GM13977 (cell line): Measurements from ENCODE around the gene ENTPD2.
"Not testable (repeated sequence)": the region's sequence is repeated elsewhere in the genome, so short reads cannot be mapped to it uniquely, and the experiment has no call there.

Experiments used
- DNase-seq: peaks from one replicate; pipeline ENCODE4 v3.0.0; 2012; ENCODE audit warnings: low spot score
- in situ Hi-C: fragments of 300-500 bp; cut with MboI; formaldehyde crosslinking; loops from one replicate; pipeline ENCODE4 v1.12.0; 2022; ENCODE audit warnings: low sequenced_read_pairs, low pct_unique_long_range_greater_than_20kb, mixed read lengths, inconsistent platforms; ENCODE audit not compliant: unreplicated experiment
- TF ChIP-seq, protein P1 (sequence below): IDR thresholded peaks from 2 replicates; pipeline ENCODE4 v1.5.1; 2012; ENCODE audit warnings: mild to moderate bottlenecking, control low read depth; ENCODE audit not compliant: insufficient read depth; ENCODE audit errors: extremely low read depth, missing control alignments

ENTPD2 gene

DNA sequence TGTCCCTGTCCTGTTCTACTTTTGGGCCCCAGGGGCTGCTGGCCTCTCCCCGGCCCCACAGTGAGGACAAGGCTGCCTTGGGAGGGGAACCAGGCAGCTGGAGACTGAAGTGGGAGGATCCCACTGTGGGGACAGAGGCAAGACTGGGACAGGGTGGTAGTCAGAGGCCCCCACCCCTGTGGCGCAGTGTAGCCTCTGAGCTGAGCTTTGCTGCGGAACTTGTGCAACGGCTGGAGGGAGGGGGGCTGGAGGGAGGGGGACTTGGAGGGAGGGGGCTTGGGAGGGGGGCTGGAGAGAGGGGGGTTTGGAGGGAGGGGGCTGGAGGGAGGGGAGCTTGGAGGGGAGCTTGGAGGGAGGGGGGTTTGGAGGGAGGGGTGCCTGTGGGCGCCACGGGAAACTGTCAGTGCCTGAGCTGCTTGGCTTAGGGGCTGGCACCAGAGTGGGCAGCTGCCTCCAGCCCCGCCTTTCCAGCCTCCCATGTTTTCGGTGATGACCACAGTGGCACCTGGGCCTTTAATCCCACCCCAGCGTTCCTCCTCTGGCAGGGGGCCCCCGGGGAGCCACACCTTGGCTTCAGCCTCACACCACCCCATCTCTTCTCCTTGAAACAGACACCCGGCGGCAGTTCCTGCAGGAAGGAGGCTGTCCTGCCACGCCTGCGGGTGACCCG lies 19.7 kb downstream of the ENTPD2 start:
- in situ Hi-C loops = loop anchor here (10.0 kb wide), 1 partner anchor 259 kb away; no protein-coding TSS in a partner anchor
- TF ChIP-seq, protein P1, sequence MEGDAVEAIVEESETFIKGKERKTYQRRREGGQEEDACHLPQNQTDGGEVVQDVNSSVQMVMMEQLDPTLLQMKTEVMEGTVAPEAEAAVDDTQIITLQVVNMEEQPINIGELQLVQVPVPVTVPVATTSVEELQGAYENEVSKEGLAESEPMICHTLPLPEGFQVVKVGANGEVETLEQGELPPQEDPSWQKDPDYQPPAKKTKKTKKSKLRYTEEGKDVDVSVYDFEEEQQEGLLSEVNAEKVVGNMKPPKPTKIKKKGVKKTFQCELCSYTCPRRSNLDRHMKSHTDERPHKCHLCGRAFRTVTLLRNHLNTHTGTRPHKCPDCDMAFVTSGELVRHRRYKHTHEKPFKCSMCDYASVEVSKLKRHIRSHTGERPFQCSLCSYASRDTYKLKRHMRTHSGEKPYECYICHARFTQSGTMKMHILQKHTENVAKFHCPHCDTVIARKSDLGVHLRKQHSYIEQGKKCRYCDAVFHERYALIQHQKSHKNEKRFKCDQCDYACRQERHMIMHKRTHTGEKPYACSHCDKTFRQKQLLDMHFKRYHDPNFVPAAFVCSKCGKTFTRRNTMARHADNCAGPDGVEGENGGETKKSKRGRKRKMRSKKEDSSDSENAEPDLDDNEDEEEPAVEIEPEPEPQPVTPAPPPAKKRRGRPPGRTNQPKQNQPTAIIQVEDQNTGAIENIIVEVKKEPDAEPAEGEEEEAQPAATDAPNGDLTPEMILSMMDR = no peak
- DNase-seq = no peak

GRCh38 chr9:137033481-137033880 lies 20.4 kb downstream of the ENTPD2 start:
- DNase-seq = not testable (repeated sequence)
- in situ Hi-C loops = loop anchor here (10.0 kb wide), 1 partner anchor 259 kb away; no protein-coding TSS in a partner anchor

- TF ChIP-seq, protein P1 = no peak
- no peak for DNase-seq
- in situ Hi-C loops = loop anchor here (10.0 kb wide), 1 partner anchor 258 kb away; no protein-coding TSS in a partner anchor
Measured at GRCh38 chr9:137032858-137033257, 21.0 kb downstream of the ENTPD2 start.

GRCh38 chr9:137031904-137032640 lies 21.8 kb downstream of the ENTPD2 start, which contains the start of gene FUT7:
TSS of gene FUT7 (minus strand) at chr9:137032088. CDS start at chr9:137031991, 97 bp downstream.
- no peak for DNase-seq
- TF ChIP-seq, protein P1 = no peak
- in situ Hi-C loops = loop anchor here (10.0 kb wide), 1 partner anchor 257 kb away; no protein-coding TSS in a partner anchor

GRCh38 chr9:137030538-137031527 lies 23.0 kb downstream of the ENTPD2 start:
- TF ChIP-seq, protein P1 = no peak
- DNase-seq = no peak
- in situ Hi-C loops = loop anchor here (10.0 kb wide), 1 partner anchor 256 kb away; no protein-coding TSS in a partner anchor

DNA sequence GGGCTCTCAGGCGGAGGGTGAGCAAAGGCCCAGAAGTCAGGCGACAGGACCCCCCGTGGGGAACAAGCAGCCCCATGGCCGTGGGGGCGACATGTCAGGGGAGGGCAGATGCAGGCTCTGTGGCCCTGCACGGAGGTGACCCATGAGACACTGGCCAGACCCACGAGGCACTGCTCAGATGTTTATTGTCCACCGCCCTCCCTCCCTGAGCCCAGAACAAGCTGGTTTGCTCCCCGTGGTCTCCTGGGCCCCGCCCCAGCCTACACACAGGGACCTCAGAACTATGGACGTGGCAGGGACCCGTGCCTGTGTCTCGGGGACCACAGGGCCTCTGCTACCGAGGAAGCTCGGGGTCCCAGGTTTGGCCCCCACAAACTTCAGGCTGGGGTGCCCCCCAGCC lies 23.9 kb downstream of the ENTPD2 start:
- no peak for DNase-seq
- TF ChIP-seq, protein P1 = no peak
- in situ Hi-C loops = loop anchor here (10.0 kb wide), 1 partner anchor 255 kb away; no protein-coding TSS in a partner anchor
